SU-DHL-6 (cell line): Measurements from ENCODE around the gene CFAP69.

ENCODE experiments used
- CTCF ChIP-seq: fragments of 200-600 bp; sonication (generic); IDR thresholded peaks from one replicate; pipeline ENCODE4 v1.5.1; 2017; ENCODE audit warnings: antibody characterized with exemption, mild to moderate bottlenecking, low read length, moderate library complexity; ENCODE audit not compliant: insufficient read depth, poor library complexity, severe bottlenecking
- EZH2phosphoT487 ChIP-seq: fragments of 200-600 bp; sonication (generic), shearing (Covaris generic); conservative IDR thresholded peaks from 2 replicates; pipeline ENCODE4 v1.6.1; 2018; ENCODE audit warnings: mild to moderate bottlenecking, antibody characterized with exemption, low read length, moderate library complexity, mixed read lengths

- TF ChIP-seq CTCF (no peak), EZH2phosphoT487 (no peak)
These were observed 28.8 kb upstream of the CFAP69 start for GRCh38 chr7:90216080-90216674.
